Endodermal cell (in vitro differentiated cells): ENCODE data around the gene ZNF341. TPM values are rescaled to one million over a fixed set of nuclear protein-coding genes. Genes with fewer than 3 reads are reported as not detected.
A peak's percentile ranks its signal among the peaks of the same experiment; 100 is the strongest.

Experiments
- DNase-seq: peaks from one replicate; pipeline ENCODE4 v3.0.0-alpha.2; 2017
- H3K27ac ChIP-seq: 2 replicates; pipeline ENCODE4 v1.5.1; 2013; ENCODE audit warnings: mild to moderate bottlenecking, low read depth, low read length, moderate library complexity
- H3K27me3 ChIP-seq: 2 replicates; pipeline ENCODE4 v1.6.1; 2013; ENCODE audit warnings: mild to moderate bottlenecking, low read length, moderate library complexity; ENCODE audit not compliant: insufficient read depth, control insufficient read depth, poor library complexity, severe bottlenecking
- H3K36me3 ChIP-seq: 2 replicates; pipeline ENCODE4 v1.7.0; 2013; ENCODE audit warnings: mild to moderate bottlenecking, low read length, moderate library complexity; ENCODE audit not compliant: control insufficient read depth, insufficient read depth
- H3K4me1 ChIP-seq: one replicate; pipeline ENCODE4 v1.7.0; 2013; ENCODE audit warnings: low read length; ENCODE audit not compliant: control insufficient read depth, insufficient read depth
- H3K4me3 ChIP-seq: 2 replicates; pipeline ENCODE4 v1.5.1; 2013; ENCODE audit warnings: mild to moderate bottlenecking, low read length, moderate library complexity
- H3K9ac ChIP-seq: 2 replicates; pipeline ENCODE4 v1.6.1; 2013; ENCODE audit warnings: mild to moderate bottlenecking, low read length, moderate library complexity; ENCODE audit not compliant: poor library complexity, severe bottlenecking; ENCODE audit errors: extremely low read depth
- H3K9me3 ChIP-seq: 2 replicates; pipeline ENCODE4 v1.6.1; 2013; ENCODE audit warnings: mild to moderate bottlenecking, low read length, moderate library complexity; ENCODE audit not compliant: control insufficient read depth
- H3K27ac Mint-ChIP-seq: 2 replicates; pipeline ENCODE4 v1.8.0; 2020; ENCODE audit warnings: mixed read lengths
- H3K27me3 Mint-ChIP-seq: 2 replicates; pipeline ENCODE4 v1.8.0; 2021; ENCODE audit warnings: mild to moderate bottlenecking, mixed read lengths; ENCODE audit not compliant: insufficient read depth
- H3K36me3 Mint-ChIP-seq: 2 replicates; pipeline ENCODE4 v1.8.0; 2020; ENCODE audit warnings: low read depth, mixed read lengths
- H3K4me1 Mint-ChIP-seq: 2 replicates; pipeline ENCODE4 v1.8.0; 2020; ENCODE audit warnings: mixed read lengths
- H3K4me3 Mint-ChIP-seq: 2 replicates; pipeline ENCODE4 v1.8.0; 2020; ENCODE audit warnings: mild to moderate bottlenecking, moderate library complexity, mixed read lengths
- H3K9me3 Mint-ChIP-seq: 2 replicates; pipeline ENCODE4 v1.8.0; 2020; ENCODE audit warnings: mild to moderate bottlenecking, mixed read lengths
- CTCF ChIP-seq: fragments of 200-600 bp; sonication (generic); conservative IDR thresholded peaks from 2 replicates; pipeline ENCODE4 v1.5.0; 2021; ENCODE audit warnings: antibody characterized with exemption, mild to moderate bottlenecking
- WGBS, 2 experiments: methylation state at CpG; one replicate each; pipeline versions ENCODE4 v1.1.5 to v1.1.7; 2013; ENCODE audit warnings: missing lambda C conversion rate in 2 of 2, mixed read lengths in 1 of 2; ENCODE audit not compliant: insufficient coverage in 1 of 2, insufficient read length in 1 of 2; 5-methylcytosine and 5-hydroxymethylcytosine counted together
- total RNA-seq, 2 donors: library from RNA; stranded (reverse); fragmentation: NEBNext Ultra II Directional in 1 of 2; extraction: Animal tissue kit (Norgen Biotek cat#: 25700) in 1 of 2; gene quantifications; 2 replicates in 1 of 2; 3 replicates in 1 of 2; pipeline ENCODE4 v1.2.1, GENCODE V29; 2021

ZNF341 gene
- total RNA-seq, 2 donors from 2014 or later = 5.4 to 6.5 TPM

GRCh38 chr20:33789858-33790182 is 58.0 kb downstream of the ZNF341 start:
- Mint-ChIP-seq H3K4me1 (peaks cover 7% of the 10 kb centered on the region), H3K4me3 (no peak overlapping the region), H3K27me3 (no peaks in the 10 kb centered on the region), H3K27ac (peak overlapping the region; percentile 36), H3K9me3 (no peaks in the 10 kb centered on the region), H3K36me3 (peaks cover 6% of the 10 kb centered on the region)
- no peaks in the 10 kb centered on the region for H3K9me3 ChIP-seq
- H3K36me3 ChIP-seq = no peaks in the 10 kb centered on the region
- 87 to 91% methylated on average over 2 to 5 of the region's 5 CpGs for WGBS, 2 experiments
- no peak for DNase-seq
- H3K4me3 ChIP-seq = no peak overlapping the region
- no peak overlapping the region for H3K27ac ChIP-seq
- TF ChIP-seq CTCF = no peak
- no peak overlapping the region for H3K9ac ChIP-seq
- H3K4me1 ChIP-seq = no peaks in the 10 kb centered on the region
- no peaks in the 10 kb centered on the region for H3K27me3 ChIP-seq

GRCh38 chr20:33790566-33790965 is 58.8 kb downstream of the ZNF341 start:
- Mint-ChIP-seq H3K4me1 (peaks cover 7% of the 10 kb centered on the region), H3K27me3 (no peaks in the 10 kb centered on the region), H3K4me3 (no peak overlapping the region), H3K9me3 (no peaks in the 10 kb centered on the region), H3K27ac (peak overlapping the region; percentile 6), H3K36me3 (peaks cover 6% of the 10 kb centered on the region)
- no peak overlapping the region for H3K4me3 ChIP-seq
- no peak for TF ChIP-seq CTCF
- WGBS, 2 experiments = 96% methylated on average over 9 to 11 of the region's 11 CpGs
- no peak overlapping the region for H3K27ac ChIP-seq
- no peak for DNase-seq
- H3K36me3 ChIP-seq = no peaks in the 10 kb centered on the region
- H3K9ac ChIP-seq = no peak overlapping the region
- no peaks in the 10 kb centered on the region for H3K4me1 ChIP-seq
- no peaks in the 10 kb centered on the region for H3K27me3 ChIP-seq
- no peaks in the 10 kb centered on the region for H3K9me3 ChIP-seq

DNA sequence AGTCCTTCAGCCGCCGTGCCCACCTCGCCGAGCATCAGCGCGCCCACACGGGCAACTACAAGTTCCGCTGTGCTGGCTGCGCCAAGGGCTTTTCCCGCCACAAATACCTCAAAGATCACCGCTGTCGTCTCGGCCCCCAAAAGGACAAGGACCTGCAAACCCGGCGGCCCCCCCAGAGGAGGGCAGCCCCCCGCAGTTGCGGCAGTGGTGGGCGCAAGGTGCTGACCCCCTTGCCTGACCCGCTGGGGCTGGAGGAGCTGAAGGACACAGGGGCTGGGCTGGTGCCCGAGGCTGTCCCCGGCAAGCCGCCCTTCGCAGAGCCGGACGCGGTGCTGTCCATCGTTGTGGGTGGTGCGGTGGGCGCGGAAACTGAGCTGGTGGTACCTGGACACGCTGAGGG is 59.2 kb downstream of the ZNF341 start:
- peaks cover 6% of the 10 kb centered on the region for H3K36me3 Mint-ChIP-seq
- no peaks in the 10 kb centered on the region for H3K9me3 ChIP-seq

More for the DNA sequence above, 59.2 kb downstream of the ZNF341 start:
- WGBS, 2 experiments = 96 to 98% methylated on average over 17 to 31 of the region's 31 CpGs
- Histone ChIP-seq H3K9ac (no peak overlapping the region), H3K27me3 (no peaks in the 10 kb centered on the region), H3K4me3 (no peak overlapping the region), H3K36me3 (no peaks in the 10 kb centered on the region), H3K4me1 (no peaks in the 10 kb centered on the region), H3K27ac (no peak overlapping the region)
- no peaks in the 10 kb centered on the region for H3K27me3 Mint-ChIP-seq
- peaks cover 7% of the 10 kb centered on the region for H3K4me1 Mint-ChIP-seq
- H3K4me3 Mint-ChIP-seq = no peak overlapping the region
- H3K9me3 Mint-ChIP-seq = no peaks in the 10 kb centered on the region
- H3K27ac Mint-ChIP-seq = no peak overlapping the region
- no peak for TF ChIP-seq CTCF
- no peak for DNase-seq
